Osteocyte (in vitro differentiated cells): Measurements from ENCODE around the gene GMPS. TPM values are rescaled to one million over a fixed set of nuclear protein-coding genes. Genes with fewer than 3 reads are reported as not detected.
"Not testable (repeated sequence)": the region's sequence is repeated elsewhere in the genome, so short reads cannot be mapped to it uniquely, and the experiment has no call there.

Experiments used
- DNase-seq: peaks from one replicate; pipeline ENCODE4 v3.0.0; 2021; ENCODE audit warnings: mixed read lengths; ENCODE audit not compliant: unreplicated experiment; ENCODE audit errors: extremely low spot score
- H3K27ac Mint-ChIP-seq: one replicate; pipeline ENCODE4 v1.8.0; 2021; ENCODE audit warnings: mild to moderate bottlenecking, mixed read lengths; ENCODE audit not compliant: unreplicated experiment
- H3K27me3 Mint-ChIP-seq: one replicate; pipeline ENCODE4 v1.8.0; 2021; ENCODE audit warnings: mixed read lengths; ENCODE audit not compliant: unreplicated experiment
- H3K36me3 Mint-ChIP-seq: one replicate; pipeline ENCODE4 v1.8.0; 2021; ENCODE audit warnings: mixed read lengths; ENCODE audit not compliant: unreplicated experiment
- H3K4me1 Mint-ChIP-seq: one replicate; pipeline ENCODE4 v1.8.0; 2021; ENCODE audit warnings: mixed read lengths; ENCODE audit not compliant: unreplicated experiment
- H3K4me3 Mint-ChIP-seq: one replicate; pipeline ENCODE4 v1.8.0; 2021; ENCODE audit warnings: mild to moderate bottlenecking, moderate library complexity, mixed read lengths; ENCODE audit not compliant: unreplicated experiment
- H3K9me3 Mint-ChIP-seq: one replicate; pipeline ENCODE4 v1.8.0; 2021; ENCODE audit warnings: mixed read lengths; ENCODE audit not compliant: unreplicated experiment
- CTCF ChIP-seq: fragments of 200-600 bp; sonication (generic); IDR thresholded peaks from 2 replicates; pipeline ENCODE4 v1.5.0; 2021; ENCODE audit warnings: antibody characterized with exemption, mild to moderate bottlenecking, moderate library complexity
- long read RNA-seq: library from polyadenylated mRNA; unstranded; transcript quantifications from one replicate; pipeline ENCODE4 v2.0.0, GENCODE V29; 2021
- total RNA-seq: library from RNA; stranded (reverse); gene quantifications from 2 replicates; pipeline ENCODE4 v1.2.1, GENCODE V29; 2021

The GMPS gene
- 60.8 and 61.6 TPM in 2 replicates for total RNA-seq
- long read RNA-seq, full-length matches to known transcripts = 263 of 300 reads
- long read RNA-seq, partial matches to known transcripts = 22 of 300 reads
- long read RNA-seq, other reads (novel, unspliced or antisense) = 15 of 300 reads

GRCh38 chr3:155870133-155870944 is at the start of gene GMPS:
GMPS (plus strand) TSS chr3:155870650; CDS start chr3:155870871, 221 bp downstream.
- no peaks in the 10 kb centered on the region for H3K27me3 Mint-ChIP-seq
- peak within 1 kb of the TSS; percentile 97 for H3K27ac Mint-ChIP-seq
- no peaks in the 10 kb centered on the region for H3K36me3 Mint-ChIP-seq
- peak; percentile 99 for DNase-seq
- peaks cover 25% of the 10 kb centered on the region for H3K4me1 Mint-ChIP-seq
- TF ChIP-seq CTCF = peak; percentile 71
- H3K4me3 Mint-ChIP-seq = peak within 1 kb of the TSS; percentile 87
- H3K9me3 Mint-ChIP-seq = no peaks in the 10 kb centered on the region

GRCh38 chr3:155828490-155829098 is 41.9 kb upstream of the GMPS start:
- H3K4me1 Mint-ChIP-seq, H3K4me3 Mint-ChIP-seq, H3K9me3 Mint-ChIP-seq, H3K27ac Mint-ChIP-seq, H3K27me3 Mint-ChIP-seq, DNase-seq: not testable (repeated sequence)
- peaks cover 13% of the 10 kb centered on the region for H3K36me3 Mint-ChIP-seq

GRCh38 chr3:155835341-155836071 is 34.9 kb upstream of the GMPS start:
- no peak for TF ChIP-seq CTCF
- Mint-ChIP-seq H3K27ac (no peak overlapping the region), H3K36me3 (peaks cover 9% of the 10 kb centered on the region), H3K4me1 (peaks cover 2% of the 10 kb centered on the region), H3K4me3 (no peak overlapping the region), H3K27me3 (no peaks in the 10 kb centered on the region), H3K9me3 (no peaks in the 10 kb centered on the region)
- no peak for DNase-seq

- Mint-ChIP-seq H3K9me3 (no peaks in the 10 kb centered on the region), H3K27ac (no peak overlapping the region), H3K4me3 (no peak overlapping the region), H3K4me1 (peaks cover 20% of the 10 kb centered on the region), H3K36me3 (peaks cover 4% of the 10 kb centered on the region), H3K27me3 (no peaks in the 10 kb centered on the region)
- no peak for DNase-seq
- no peak for TF ChIP-seq CTCF
Observed at GRCh38 chr3:155843569-155843968, 26.9 kb upstream of the GMPS start.

GRCh38 chr3:155846119-155846518 is 24.3 kb upstream of the GMPS start:
- no peak for DNase-seq
- Mint-ChIP-seq H3K36me3 (peaks cover 4% of the 10 kb centered on the region), H3K4me1 (peaks cover 29% of the 10 kb centered on the region), H3K27ac (no peak overlapping the region), H3K9me3 (no peaks in the 10 kb centered on the region), H3K4me3 (no peak overlapping the region), H3K27me3 (no peaks in the 10 kb centered on the region)
- TF ChIP-seq CTCF = no peak
